CD14-positive monocyte (primary cell): ENCODE results near the gene PARD6G. TPM values are rescaled to one million over a fixed set of nuclear protein-coding genes. Genes with fewer than 3 reads are reported as not detected.

Source experiments
- DNase-seq, 3 donors: peaks; one replicate each; pipeline ENCODE4 v3.0.0-alpha.2; 2011 to 2022
- H2AFZ ChIP-seq: 2 replicates; pipeline ENCODE4 v1.6.0; 2012; ENCODE audit warnings: mild to moderate bottlenecking, low read depth, low read length, inconsistent platforms; ENCODE audit not compliant: insufficient read depth, poor library complexity, severe bottlenecking
- H3K27ac ChIP-seq, 2 donors: 1 replicate in 1 of 2; 2 replicates in 1 of 2; pipeline ENCODE4 v1.5.1; 2012 to 2013; ENCODE audit warnings: low read length in 2 of 2, control low read depth in 1 of 2, inconsistent platforms in 1 of 2, low read depth in 1 of 2, mild to moderate bottlenecking in 1 of 2
- H3K27me3 ChIP-seq, 2 donors: one replicate each; pipeline versions ENCODE4 v1.6.0 to v1.6.1; 2011 to 2013; ENCODE audit warnings: low read length in 2 of 2; ENCODE audit not compliant: control insufficient read depth in 2 of 2, insufficient read depth in 2 of 2
- H3K36me3 ChIP-seq, 2 donors: replicated peaks in 1 of 2; 1 replicate in 1 of 2; 2 replicates in 1 of 2; pipeline versions ENCODE4 v1.5.1 to v1.6.1; 2012 to 2013; ENCODE audit warnings: low read length in 2 of 2, control low read depth in 1 of 2, inconsistent platforms in 1 of 2, mild to moderate bottlenecking in 1 of 2; ENCODE audit not compliant: insufficient read depth in 2 of 2, control insufficient read depth in 1 of 2
- H3K4me1 ChIP-seq, 2 donors: 1 replicate in 1 of 2; 2 replicates in 1 of 2; pipeline versions ENCODE4 v1.5.1 to v1.6.1; 2012 to 2013; ENCODE audit warnings: low read length in 2 of 2, control low read depth in 1 of 2, inconsistent platforms in 1 of 2, mild to moderate bottlenecking in 1 of 2, moderate library complexity in 1 of 2; ENCODE audit not compliant: insufficient read depth in 2 of 2, control insufficient read depth in 1 of 2
- H3K4me2 ChIP-seq: replicated peaks from 2 replicates; pipeline ENCODE3; 2012; ENCODE audit warnings: low read length, moderate library complexity, mild to moderate bottlenecking; ENCODE audit not compliant: poor library complexity, severe bottlenecking; ENCODE audit errors: extremely low read depth
- H3K4me3 ChIP-seq, 3 experiments: fragments of 200-600 bp in 1 of 3; sonication (generic) in 1 of 3; replicated peaks in 1 of 3; 1 replicate in 2 of 3; 2 replicates in 1 of 3; pipeline ENCODE4 v1.5.1; 2011 to 2013; ENCODE audit warnings: low read length in 3 of 3, mild to moderate bottlenecking in 3 of 3, control low read depth in 2 of 3, low read depth in 2 of 3, inconsistent platforms in 1 of 3, moderate library complexity in 1 of 3
- H3K79me2 ChIP-seq: 2 replicates; pipeline ENCODE4 v1.6.0; 2012; ENCODE audit warnings: mild to moderate bottlenecking, control low read depth, inconsistent platforms, low read length, moderate library complexity; ENCODE audit not compliant: insufficient read depth
- H3K9ac ChIP-seq: 2 replicates; pipeline ENCODE4 v1.6.0; 2017; ENCODE audit warnings: low read length, mild to moderate bottlenecking; ENCODE audit not compliant: insufficient read depth, poor library complexity, severe bottlenecking
- H3K9me3 ChIP-seq, 2 donors: replicated peaks in 1 of 2; 1 replicate in 1 of 2; 2 replicates in 1 of 2; pipeline versions ENCODE4 v1.5.1 to v1.6.1; 2012 to 2013; ENCODE audit warnings: low read length in 2 of 2, control low read depth in 1 of 2; ENCODE audit not compliant: control insufficient read depth in 1 of 2, insufficient read depth in 1 of 2
- H4K20me1 ChIP-seq: 2 replicates; pipeline ENCODE4 v1.6.0; 2012; ENCODE audit warnings: mild to moderate bottlenecking, low read length, control low read depth, moderate library complexity; ENCODE audit not compliant: insufficient read depth
- H3K27ac Mint-ChIP-seq, 7 donors: one replicate each; pipeline ENCODE4 v1.8.0; 2020; ENCODE audit warnings: mild to moderate bottlenecking in 7 of 7, mixed read lengths in 7 of 7, moderate library complexity in 6 of 7, inconsistent platforms in 2 of 7
- H3K27me3 Mint-ChIP-seq, 3 donors: one replicate each; pipeline ENCODE4 v1.8.0; 2021 to 2022; ENCODE audit warnings: low read depth in 3 of 3, mild to moderate bottlenecking in 3 of 3, mixed read lengths in 3 of 3, moderate library complexity in 3 of 3, inconsistent platforms in 1 of 3
- H3K36me3 Mint-ChIP-seq, 2 donors: one replicate each; pipeline ENCODE4 v1.8.0; 2020; ENCODE audit warnings: mixed read lengths in 2 of 2, inconsistent platforms in 1 of 2, mild to moderate bottlenecking in 1 of 2
- H3K4me1 Mint-ChIP-seq: one replicate; pipeline ENCODE4 v1.8.0; 2020; ENCODE audit warnings: mild to moderate bottlenecking, mixed read lengths
- H3K4me3 Mint-ChIP-seq, 2 donors: one replicate each; pipeline ENCODE4 v1.8.0; 2020; ENCODE audit warnings: mild to moderate bottlenecking in 2 of 2, mixed read lengths in 2 of 2, moderate library complexity in 1 of 2
- H3K9me3 Mint-ChIP-seq, 7 donors: one replicate each; pipeline ENCODE4 v1.8.0; 2020 to 2022; ENCODE audit warnings: mixed read lengths in 7 of 7, mild to moderate bottlenecking in 6 of 7, moderate library complexity in 6 of 7, inconsistent platforms in 2 of 7
- WGBS: methylation state at CpG from one replicate; pipeline ENCODE4 v1.1.5; 2013; ENCODE audit warnings: missing lambda C conversion rate; ENCODE audit not compliant: insufficient coverage; 5-methylcytosine and 5-hydroxymethylcytosine counted together
- intact Hi-C, 2 donors: fragments of 100-400 bp; cut with micrococcal nuclease; formaldehyde crosslinking; loops; one replicate each; pipeline versions ENCODE4 v1.15.0 to v1.15.1; 2023
- polyA plus RNA-seq, 3 donors: library from polyadenylated mRNA; depleted of rRNA in 1 of 3; unstranded in 2 of 3; stranded (reverse) in 1 of 3; fragments of 300-500 nt in 2 of 3; fragments of >200 nt in 1 of 3; fragmentation: Illumina TruSeq in 2 of 3; gene quantifications; 1 replicate in 2 of 3; 2 replicates in 1 of 3; pipeline ENCODE4 v1.2.3, GENCODE V29; 2012 to 2021
- TF ChIP-seq, protein P1 (sequence below): fragments of 200-600 bp; IDR thresholded peaks from one replicate; pipeline ENCODE4 v1.8.0; 2022; ENCODE audit warnings: antibody characterized with exemption, mild to moderate bottlenecking

PARD6G gene
- polyA plus RNA-seq, 3 donors, result not detected

DNA sequence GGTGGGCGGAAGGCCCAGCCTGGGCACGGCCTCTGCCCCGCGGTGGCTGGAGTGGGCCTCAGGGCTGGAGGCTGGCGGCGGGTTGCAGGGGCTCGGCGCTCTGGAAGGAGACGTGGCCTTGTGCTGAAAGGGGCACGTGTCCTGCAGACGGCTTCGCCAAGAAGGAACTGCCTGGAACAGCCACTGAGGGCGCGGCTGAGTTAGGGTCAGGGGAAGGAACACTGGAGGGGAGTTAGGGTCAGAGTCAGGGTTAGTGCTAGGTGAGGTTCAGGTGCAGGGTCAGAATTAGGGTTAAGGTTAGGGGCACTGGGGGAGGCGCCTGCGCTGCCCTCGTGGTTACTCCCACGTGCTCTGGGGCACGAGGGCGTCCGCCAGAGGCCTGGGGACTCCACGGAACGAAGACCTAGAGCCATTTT, 139.2 kb downstream of the PARD6G start:
- Histone ChIP-seq H3K9ac (no peak overlapping the region), H3K4me2 (no peak overlapping the region), H3K4me3 (no peak overlapping the region), H3K9me3 (peaks cover 0 to 9% of the 10 kb centered on the region in 2 donors), H3K27me3 (no peaks in the 10 kb centered on the region), H3K4me1 (peaks cover 11 to 17% of the 10 kb centered on the region in 2 donors), H3K27ac (no peak overlapping the region), H2AFZ (peak overlapping the region; percentile 33), H4K20me1 (no peaks in the 10 kb centered on the region), H3K36me3 (no peaks in the 10 kb centered on the region), H3K79me2 (peaks cover 27% of the 10 kb centered on the region)
- H3K36me3 Mint-ChIP-seq, result peaks cover 0 to 5% of the 10 kb centered on the region in 2 donors
- intact Hi-C loops, result loop anchor here (5.0 to 10.0 kb wide), 5 partner anchors 39 to 431 kb away; partner anchors contain the start of gene CTDP1 (in 1 of the 2)
- H3K4me3 Mint-ChIP-seq, result peak overlapping the region in 1 of 2 donors; percentile 17
- TF ChIP-seq, protein P1, sequence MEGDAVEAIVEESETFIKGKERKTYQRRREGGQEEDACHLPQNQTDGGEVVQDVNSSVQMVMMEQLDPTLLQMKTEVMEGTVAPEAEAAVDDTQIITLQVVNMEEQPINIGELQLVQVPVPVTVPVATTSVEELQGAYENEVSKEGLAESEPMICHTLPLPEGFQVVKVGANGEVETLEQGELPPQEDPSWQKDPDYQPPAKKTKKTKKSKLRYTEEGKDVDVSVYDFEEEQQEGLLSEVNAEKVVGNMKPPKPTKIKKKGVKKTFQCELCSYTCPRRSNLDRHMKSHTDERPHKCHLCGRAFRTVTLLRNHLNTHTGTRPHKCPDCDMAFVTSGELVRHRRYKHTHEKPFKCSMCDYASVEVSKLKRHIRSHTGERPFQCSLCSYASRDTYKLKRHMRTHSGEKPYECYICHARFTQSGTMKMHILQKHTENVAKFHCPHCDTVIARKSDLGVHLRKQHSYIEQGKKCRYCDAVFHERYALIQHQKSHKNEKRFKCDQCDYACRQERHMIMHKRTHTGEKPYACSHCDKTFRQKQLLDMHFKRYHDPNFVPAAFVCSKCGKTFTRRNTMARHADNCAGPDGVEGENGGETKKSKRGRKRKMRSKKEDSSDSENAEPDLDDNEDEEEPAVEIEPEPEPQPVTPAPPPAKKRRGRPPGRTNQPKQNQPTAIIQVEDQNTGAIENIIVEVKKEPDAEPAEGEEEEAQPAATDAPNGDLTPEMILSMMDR, result no peak
- 97% methylated on average over 14 of the region's 23 CpGs for WGBS
- H3K27ac Mint-ChIP-seq, result peak overlapping the region in 4 of 7 donors; percentile 40 to 81 (median 70)
- DNase-seq, result no peak
- H3K9me3 Mint-ChIP-seq, result peaks cover 2 to 13% (median 8%) of the 10 kb centered on the region in 7 donors
- peaks cover 0 to 4% (median 2%) of the 10 kb centered on the region in 3 donors for H3K27me3 Mint-ChIP-seq
- peaks cover 18% of the 10 kb centered on the region for H3K4me1 Mint-ChIP-seq

DNA sequence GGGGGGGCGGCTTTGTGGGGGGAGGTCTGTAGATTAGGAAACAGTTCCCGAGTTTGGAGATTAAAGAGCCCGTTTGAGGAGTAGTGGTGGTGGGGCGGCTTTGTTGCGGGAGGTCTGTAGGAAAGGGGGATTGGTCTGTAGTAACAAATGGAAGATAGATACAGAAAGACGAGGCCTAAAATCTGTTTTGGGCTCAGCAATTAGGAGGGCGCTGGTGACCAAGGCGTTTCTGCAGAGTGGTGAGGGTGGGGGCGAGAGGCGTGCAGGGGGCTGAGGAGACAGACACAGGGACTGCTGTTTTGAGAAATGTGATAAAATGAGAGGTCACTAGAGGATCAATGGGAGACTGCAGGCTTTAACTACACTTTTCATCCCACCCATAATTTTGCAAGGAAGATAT, 139.9 kb downstream of the PARD6G start:
- WGBS, result 90% methylated on average over 7 of the region's 10 CpGs
- intact Hi-C loops, result loop anchor here (5.0 to 10.0 kb wide), 5 partner anchors 40 to 430 kb away; partner anchors contain the start of gene CTDP1 (in 1 of the 2)
- peaks cover 12% of the 10 kb centered on the region for H3K4me1 Mint-ChIP-seq
- Histone ChIP-seq H3K9me3 (peaks cover 0 to 9% of the 10 kb centered on the region in 2 donors), H3K4me3 (no peak overlapping the region), H3K27me3 (no peaks in the 10 kb centered on the region), H2AFZ (peak overlapping the region; percentile 33), H3K79me2 (peaks cover 26% of the 10 kb centered on the region), H3K27ac (no peak overlapping the region), H3K4me1 (peaks cover 11 to 17% of the 10 kb centered on the region in 2 donors), H3K36me3 (no peaks in the 10 kb centered on the region), H3K4me2 (no peak overlapping the region), H4K20me1 (no peaks in the 10 kb centered on the region), H3K9ac (no peak overlapping the region)
- DNase-seq, result no peak
- TF ChIP-seq, protein P1, result no peak
- peaks cover 0 to 4% (median 2%) of the 10 kb centered on the region in 3 donors for H3K27me3 Mint-ChIP-seq
- peaks cover 0 to 5% of the 10 kb centered on the region in 2 donors for H3K36me3 Mint-ChIP-seq
- no peak overlapping the region for H3K4me3 Mint-ChIP-seq
- H3K9me3 Mint-ChIP-seq, result peaks cover 2 to 13% (median 8%) of the 10 kb centered on the region in 7 donors
- H3K27ac Mint-ChIP-seq, result peak overlapping the region in 3 of 7 donors; percentile 8 to 48 (median 16)

Other genes with a start within 250 kb of the PARD6G start
- gene RBFA, start 213.1 kb downstream of the PARD6G start, polyA plus RNA-seq, result 10 to 100 TPM in 1 of 3 donors, 1 to 10 TPM in 2; 4.0 to 14.7 (median 5.7) TPM
- gene ADNP2, start 138.3 kb downstream of the PARD6G start, polyA plus RNA-seq, result 1 to 10 TPM; 3.0 to 5.6 (median 3.6) TPM